Hepatic stellate cell (primary cell): ENCODE results near the gene IFNAR1.

Experiments used
- DNase-seq: peaks from one replicate; pipeline ENCODE4 v3.0.0; 2011; ENCODE audit warnings: low spot score

The IFNAR1 gene

DNA sequence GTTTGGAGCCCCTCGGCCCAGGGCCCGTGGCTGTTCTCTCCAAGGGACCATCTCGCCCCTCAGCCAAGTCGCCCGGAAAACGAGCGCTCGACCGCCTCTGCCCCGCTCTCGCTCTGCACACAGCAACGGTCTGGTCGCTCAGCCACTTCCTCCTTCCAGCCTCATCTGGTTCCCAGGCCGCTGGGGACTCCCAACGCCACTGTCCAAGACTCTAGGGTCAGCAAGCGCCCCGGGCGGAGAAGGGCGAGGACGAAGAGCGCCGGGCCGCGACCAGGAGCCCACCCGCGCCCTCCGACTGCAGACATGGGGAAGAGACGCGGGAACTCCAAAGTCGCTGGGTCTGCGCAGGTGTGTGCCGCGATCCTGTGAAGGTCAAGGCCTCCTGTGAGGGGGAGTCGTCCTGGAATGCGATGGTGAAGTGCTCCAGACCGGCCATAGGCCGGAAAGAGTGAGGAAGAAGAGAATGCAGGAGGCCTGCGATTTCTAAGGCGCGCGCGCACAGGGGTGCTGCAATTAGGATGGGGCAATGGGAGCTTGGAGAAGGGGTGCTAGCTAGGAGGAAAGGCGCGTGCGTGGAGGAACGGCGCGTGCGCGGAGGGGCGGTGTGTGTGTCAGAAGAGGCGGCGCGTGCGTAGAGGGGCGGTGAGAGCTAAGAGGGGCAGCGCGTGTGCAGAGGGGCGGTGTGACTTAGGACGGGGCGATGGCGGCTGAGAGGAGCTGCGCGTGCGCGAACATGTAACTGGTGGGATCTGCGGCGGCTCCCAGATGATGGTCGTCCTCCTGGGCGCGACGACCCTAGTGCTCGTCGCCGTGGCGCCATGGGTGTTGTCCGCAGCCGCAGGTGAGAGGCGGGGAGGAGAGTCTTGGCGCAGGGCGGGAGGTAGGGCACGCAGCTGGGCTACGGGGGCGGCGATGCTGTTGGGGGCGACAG, at the start of gene IFNAR1:
Gene IFNAR1 (plus strand): TSS at position 680 of the 931 bp plus-strand sequence. CDS start 86 bp downstream, at position 766.
- peak; percentile 95 for DNase-seq

DNA sequence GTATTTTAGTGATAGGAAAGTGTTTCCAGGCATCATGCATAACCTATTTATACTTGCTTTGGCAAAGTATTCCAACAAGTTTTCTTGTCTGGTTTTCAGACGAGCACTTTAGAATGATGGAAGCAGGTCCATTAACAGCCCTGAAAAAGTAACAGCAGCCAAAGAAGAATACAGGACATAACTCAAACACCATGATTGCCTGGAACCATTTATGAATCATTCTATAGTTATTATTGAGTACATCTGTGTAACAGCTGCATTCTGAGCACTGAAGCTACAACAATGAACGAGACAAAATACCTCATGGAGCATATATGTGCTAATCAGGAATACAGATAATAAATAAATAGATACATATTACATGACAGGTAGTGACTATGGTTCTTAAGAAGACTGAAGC, 46.0 kb upstream of the IFNAR1 start:
- no peak for DNase-seq

DNA sequence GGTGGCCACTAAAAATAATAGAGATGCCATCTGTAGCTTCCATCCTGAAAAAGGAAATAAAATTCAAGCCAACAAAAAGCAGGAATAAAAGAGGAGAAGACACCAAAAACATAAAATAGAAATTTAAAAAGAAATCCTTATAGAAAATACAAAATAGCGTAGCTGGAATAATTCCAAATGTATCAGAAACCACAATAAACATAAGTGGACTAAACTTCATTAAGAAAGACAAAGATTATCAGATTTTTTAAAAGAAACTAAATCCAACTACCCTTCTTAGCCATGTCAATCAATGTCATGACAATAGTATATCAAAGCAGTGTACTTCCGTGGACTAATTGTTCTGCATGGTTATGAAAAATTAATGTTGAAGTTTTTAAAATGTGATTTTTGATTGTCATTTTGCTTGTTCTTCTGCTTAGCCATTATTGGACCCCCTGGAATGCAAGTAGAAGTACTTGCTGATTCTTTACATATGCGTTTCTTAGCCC, 45.4 kb upstream of the IFNAR1 start:
- no peak for DNase-seq

DNA sequence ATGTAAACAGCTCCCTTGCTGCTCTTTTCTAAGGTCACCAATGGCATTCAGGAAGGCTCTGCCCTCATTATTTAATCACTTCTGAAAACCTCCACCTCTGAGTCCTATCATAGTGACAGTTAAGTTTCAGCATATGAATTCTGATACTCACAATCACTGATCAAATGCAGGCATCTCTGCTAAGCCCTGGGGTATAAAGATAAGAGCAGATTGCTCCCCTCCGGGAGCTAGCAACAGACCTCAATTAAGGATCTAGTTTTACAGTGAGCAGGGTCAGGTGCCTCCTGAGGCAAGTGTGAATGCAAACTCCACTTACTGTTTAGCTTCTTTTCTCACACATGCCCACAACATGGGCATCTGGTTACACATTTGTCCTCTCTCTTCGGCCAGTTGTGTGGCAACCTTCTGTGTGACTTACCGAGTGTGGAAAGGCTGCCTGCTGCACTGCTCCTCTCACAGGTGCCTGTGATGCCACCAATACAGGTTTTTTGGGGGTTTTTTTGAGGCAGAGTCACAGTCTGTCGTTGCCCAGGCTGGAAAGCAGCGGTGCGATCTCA, 43.6 kb upstream of the IFNAR1 start:
- no peak for DNase-seq

DNA sequence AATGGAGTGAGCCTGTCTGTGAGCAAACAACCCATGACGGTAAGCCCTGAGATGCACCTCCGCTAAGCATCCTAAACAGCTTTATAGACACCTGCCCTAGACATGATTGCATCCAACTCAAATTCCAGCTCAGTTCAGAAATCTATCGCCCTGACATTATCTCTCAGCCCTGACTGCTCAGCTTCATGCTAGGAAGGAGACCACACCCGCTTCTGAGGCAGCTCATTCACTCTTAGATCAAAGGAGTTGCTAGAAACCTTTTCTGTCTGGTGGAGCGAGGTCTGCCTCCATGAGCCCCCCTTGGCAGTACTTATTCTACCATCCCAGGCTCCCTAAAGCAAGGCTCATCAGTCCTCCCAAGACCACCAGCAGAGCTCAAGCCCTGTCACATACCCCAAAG, 41.6 kb upstream of the IFNAR1 start:
- DNase-seq: no peak

DNA sequence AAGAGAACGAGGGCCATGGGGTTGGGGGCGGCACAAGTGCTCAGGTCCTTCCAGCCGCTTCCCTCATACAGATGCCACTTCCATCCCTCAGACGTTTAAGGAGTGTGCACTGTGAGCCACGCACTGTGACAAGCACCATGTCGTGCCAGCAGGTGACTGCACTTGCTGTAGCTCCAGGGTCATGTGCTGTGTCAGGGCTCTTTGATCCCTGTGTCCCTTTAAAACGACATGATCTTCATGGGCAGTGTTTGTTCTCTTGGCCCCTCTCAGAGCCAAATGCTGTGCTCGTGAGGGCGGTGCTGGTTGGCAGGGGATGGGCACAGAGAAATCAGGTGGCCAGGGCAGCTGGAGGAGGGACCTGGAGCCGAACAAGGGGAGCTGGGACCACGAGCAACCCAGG, 38.7 kb upstream of the IFNAR1 start:
- no peak for DNase-seq

DNA sequence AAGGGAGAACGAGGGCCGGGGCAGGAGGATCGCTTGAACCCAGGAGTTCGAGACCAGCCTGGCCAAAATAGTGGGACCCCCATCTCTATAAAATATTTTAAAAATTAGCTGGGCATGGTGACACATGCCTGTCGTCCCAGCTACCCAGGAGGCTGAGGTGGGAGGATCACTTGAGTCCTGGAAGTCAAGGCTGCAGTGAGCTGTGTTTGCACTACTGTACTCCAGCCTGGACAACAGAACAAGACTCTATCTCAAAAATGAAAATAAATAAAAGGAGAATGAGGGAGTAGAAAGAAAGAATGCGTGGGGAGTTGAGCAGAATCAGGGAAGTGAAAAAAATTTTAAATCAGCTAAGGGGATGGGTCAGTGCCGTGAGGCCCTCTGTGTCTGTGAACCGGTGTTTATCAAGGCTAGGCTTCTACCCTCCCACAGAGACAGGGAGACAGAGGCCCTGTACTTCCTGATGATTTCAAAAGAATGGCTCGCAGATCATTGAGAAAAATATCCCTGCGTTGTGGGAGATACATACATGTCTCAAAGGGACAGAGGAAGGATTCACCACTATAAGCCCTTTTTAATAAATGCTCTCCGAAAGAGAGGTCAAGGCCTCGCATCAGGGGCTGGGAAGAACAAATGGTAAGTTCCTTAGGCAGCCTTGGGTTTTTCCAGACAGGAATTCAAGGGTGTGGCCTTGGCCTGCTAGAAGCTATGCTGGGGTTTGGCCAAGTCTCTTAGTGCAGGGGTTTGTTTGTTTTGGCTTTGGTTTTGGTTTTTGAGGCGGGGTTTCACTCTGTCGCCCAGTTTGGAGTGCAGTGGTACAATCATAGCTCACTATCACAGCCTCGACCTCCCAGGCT, 37.9 kb upstream of the IFNAR1 start:
- DNase-seq: peak; percentile 60

DNA sequence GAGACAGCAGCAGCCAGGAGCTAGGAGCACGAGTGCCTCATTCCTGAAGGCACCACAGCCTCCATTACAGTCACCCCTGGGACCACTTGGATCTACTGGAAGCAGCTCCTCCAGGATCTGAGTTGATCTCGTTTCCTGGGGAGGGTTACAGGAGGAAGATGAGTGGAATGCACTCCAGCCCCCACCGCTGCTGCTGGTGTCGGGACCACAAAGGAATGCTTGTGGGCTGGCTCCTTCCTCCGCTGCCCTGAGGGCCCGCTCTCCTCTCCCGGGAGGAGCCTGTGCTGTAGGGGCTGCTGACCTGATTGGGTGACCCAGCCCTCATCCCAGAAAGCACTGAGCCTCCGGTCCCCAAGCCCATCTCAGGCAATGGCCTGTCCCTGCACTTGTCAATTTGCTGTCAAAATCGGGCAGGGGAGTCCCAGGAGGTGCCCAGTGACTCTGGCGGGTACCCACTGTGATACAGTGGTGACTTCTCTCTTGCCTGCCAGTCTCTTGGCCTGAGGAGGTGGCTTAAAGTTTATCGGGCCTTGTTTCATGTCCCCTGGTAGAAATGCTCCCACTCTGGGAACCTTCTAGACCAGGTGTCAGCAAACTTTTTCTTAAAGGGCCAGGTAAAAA, 35.5 kb upstream of the IFNAR1 start:
- DNase-seq: peak; percentile 71

DNA sequence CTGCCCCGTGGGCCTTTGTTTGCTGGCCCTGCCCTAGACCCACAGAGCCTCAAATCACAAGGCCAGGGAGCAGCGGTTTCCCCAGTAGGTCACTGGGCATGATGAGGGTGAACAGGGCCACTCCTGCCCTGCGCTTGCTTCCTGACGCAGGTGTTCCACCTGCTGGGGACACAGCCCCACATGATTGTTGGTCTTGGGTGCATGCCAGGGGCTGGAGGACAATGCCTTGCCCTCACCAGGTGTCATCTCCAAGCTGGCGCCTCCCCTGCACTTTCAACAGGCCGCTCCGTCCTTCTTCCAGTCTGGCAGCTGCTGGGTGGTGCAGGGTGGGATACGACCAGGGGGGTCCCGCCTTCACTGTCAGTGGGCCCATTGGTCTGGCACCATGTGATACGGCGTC, 34.3 kb upstream of the IFNAR1 start:
- DNase-seq: no peak

DNA sequence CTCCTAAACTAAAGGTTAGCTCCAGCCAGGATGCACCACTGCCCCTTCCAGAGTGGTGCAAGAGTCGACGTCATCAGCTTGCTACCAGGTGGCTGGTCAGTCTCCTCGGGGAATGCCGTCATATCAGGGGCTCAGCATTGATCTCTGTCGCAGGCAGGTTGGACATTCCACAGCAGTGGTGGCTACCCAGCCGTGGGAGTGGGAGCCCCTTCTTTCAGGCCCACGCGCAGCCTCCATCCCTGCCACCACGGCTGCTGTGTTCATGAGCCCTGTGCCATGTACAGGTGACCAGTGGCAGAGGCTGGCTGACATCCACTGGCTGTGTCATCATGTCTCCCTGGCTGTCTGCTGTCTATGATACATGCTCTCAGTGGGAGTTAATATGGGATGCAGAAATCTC, 33.1 kb upstream of the IFNAR1 start:
- DNase-seq: no peak

DNA sequence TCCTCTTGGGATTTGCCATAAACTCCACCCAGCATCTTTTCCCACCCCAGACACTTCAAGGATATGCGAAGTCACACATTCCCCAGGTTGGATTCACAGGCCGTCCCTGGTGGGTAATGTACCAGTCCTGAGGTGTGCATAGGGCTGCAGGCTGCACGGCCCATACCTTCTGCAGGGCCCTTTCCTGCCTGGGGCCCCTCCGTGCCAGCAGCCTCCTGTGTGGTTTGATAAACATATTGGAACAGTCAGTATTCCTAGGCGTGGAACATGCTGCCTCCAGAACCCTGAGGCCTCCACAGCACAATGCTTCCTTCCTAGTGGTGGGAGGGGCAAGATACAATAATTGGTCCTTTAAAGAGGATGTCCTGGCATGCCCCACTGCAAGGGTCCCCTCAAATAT, 32.0 kb upstream of the IFNAR1 start:
- DNase-seq: no peak

DNA sequence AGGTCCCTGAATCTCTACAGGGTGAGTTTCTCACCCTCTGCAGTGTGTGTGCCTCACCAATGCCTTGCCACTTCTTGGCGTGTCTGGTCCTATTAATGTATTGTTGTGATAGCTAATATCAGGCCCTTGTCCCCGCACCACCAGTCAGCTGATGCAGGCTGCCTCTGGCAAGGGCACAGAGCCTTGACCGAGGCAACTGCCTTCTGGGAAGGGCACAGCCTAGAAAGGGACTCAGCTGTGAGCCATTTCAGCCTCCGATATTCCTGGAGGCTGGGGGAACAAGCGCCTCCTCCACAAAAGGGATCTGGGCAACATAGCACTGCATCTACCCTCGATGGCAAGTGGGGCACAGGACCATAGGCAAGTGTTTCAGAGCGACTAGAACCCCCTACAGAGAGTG, 31.6 kb upstream of the IFNAR1 start:
- DNase-seq: no peak

DNA sequence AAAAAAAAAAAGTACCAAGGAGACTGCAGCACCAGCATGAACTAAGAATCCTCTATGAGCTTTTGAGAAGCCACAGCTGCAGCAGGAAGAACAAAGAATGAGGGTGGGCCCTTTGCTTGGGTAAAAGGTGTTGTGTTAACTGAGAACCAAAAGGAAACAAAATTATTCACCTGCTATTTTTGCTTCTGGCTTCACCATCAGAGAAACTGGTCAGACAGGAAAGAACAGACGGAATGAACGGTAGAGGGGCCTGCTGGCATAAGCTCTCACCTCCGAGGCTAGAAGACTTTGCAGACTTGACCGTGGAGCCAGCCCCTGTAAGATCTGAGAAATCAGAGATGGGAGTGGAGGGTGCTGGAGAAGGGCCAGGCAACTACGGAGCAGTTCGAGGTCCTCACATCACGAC, 31.0 kb upstream of the IFNAR1 start:
- DNase-seq: no peak

DNA sequence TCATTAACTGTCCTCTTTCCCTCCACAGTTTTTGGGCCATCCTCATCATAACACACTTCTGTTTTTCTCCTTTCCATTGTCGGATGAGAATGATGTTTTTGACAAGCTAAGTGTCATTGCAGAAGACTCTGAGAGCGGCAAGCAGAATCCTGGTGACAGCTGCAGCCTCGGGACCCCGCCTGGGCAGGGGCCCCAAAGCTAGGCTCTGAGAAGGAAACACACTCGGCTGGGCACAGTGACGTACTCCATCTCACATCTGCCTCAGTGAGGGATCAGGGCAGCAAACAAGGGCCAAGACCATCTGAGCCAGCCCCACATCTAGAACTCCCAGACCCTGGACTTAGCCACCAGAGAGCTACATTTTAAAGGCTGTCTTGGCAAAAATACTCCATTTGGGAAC, 28.6 kb upstream of the IFNAR1 start:
- DNase-seq: no peak

DNA sequence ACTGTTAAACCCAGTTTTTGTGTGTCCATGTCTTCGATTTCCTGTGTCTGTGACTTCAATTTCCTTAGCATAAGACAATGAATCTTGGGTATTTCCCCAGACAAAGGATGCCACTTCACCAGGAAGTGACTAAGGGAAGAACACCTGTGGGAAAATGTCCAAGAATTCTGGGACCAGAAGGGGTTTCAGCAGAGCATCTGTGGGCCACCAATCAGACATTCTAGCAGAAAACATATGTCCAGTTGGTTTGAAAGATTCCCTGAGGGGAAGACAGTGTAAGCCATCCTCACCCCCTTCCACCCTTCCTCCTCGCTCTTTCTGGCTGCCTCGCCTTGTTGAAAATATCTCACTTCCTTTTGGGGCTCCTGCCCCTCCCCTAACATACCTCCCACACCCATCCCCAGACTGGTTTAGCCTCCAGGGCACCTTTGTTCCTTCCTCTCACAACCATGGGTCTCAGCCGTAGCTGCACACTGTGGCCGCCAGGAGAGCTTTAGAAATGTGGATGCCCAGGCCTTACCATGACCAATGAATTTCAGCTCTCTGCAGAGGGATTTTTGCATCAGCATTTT, 25.5 kb upstream of the IFNAR1 start:
- DNase-seq: no peak

DNA sequence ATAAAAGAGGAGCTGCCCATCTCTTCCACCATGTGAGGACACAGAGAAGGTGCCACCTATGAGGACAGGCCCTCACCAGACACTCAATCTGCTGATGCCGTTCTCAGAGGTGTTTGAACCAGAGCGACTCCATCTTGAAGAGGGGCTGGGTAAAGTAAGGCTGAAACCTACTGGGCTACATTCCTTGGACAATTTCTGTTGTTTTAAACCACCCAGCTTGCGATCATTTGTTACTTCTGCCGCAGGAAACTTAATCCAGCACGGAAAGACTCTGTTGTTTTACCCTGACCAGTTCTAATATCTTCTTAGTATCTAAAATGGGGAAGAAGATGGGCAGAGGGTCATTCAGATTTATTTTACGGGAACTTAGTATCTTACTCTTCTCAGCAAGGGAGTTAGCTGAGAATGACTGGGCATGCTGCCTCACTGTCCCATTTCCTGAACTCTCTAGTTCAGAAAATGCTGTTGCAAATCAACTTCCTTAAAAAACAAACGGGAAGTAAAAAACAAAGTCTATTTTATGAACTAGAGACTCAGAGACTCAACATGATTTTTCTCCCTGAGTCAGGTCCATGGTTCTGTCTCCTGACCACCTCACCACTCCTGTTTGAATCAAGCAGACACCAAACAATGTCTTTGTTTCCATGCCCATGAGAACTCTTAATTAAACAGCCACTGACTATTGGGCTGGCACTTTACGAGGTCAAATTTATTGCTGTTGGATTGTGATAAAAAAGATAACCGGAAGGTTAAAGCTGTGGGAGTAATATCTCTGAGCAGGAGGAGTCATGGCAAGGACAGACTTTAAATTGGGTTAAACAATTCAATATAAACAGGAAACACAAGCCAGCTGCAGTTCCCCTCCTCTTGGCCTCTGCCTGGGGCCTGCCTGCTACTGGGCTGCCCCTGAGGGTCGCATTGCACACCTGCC, 23.8 kb upstream of the IFNAR1 start:
- DNase-seq: no peak

DNA sequence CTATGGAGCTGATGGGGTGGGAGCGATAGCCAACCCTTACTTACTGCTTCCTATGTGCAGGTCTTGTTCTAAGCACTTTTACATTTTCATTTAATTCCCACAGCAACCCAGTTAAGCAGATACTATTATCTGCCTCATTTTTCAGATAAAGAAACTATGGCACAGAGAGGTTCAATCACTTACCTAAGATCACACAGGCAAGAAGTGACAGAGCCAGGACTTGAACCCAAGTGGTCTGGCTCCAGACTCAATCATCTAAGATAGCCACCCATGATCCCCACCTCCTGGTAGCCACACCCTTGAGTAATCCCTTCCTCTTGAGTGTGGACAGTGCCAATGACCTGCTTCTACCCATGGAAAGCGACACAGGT, 23.2 kb upstream of the IFNAR1 start:
- DNase-seq: no peak

DNA sequence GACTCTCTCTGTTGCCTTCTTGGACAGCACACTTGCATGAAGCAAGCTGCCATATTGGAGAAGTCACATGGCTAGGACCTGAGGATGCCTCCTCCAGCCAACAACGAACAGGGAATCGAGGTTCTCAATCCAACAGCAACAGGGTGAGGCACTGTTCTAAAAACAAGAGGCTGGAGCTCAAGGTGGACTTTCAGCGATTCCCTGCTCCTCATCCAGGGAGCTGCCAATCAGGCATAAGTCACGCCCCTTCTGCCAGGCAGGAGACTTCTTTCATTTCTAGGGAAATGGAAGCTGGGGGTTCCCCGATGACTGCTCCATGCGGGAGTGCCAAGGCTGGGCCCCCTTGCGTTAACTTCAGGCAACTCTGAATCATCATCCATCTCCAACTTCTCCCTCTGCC, 22.7 kb upstream of the IFNAR1 start:
- no peak for DNase-seq

DNA sequence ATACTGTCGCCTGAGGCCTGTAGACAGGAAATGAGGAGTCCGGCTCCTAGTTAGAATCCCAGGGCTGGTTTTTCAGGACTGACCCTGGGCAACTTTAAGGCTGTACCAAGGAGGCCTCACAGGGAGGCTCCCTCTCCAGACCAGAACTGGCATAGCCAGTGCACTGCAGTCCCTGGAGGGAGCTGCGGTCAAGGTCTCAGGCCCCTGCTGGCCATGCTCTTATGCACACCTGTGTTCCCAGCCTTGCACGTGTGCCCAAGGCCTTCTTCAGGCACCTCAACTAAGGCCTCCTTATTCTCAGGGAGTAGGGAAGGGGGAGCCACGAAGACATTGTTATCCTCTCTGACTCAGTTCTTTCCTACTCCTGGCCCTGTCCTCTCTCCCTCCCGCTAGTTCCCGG, 22.0 kb upstream of the IFNAR1 start:
- no peak for DNase-seq

DNA sequence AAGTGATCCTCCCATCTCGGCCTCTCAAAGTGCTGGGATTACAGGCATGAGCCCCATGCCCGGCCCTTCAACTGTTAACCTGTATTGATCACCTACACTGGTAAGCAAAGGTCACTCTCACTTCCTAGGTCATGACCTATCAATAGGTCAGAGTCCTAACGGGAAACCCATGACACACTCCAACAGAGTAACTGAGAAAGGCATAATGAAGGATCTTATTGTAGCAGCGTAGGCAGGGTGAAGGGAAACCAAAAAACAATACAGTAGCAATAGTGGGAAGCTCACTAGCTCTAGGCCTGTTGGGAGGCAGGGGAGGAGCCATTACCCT, 19.5 kb upstream of the IFNAR1 start:
- DNase-seq: no peak

DNA sequence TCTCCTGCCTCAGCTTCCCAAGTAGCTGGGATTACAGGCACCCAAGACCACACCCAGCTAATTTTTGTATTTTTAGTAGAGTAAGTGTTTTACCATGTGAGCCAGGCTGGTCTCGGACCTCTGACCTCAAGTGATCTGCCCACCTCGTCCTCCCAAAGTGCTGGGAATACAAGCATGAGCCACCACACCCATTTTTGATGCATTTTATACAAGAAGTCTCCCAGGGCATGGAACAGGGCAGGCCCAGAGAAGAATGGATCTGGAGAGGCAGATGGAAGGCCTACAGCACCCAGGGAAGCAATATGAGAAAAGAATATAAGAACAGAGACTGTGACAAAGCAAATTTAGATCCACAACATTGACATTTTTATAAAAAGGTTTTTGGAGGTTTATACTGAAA, 18.8 kb upstream of the IFNAR1 start:
- DNase-seq: no peak
